K562 (cell line): ENCODE data around the gene BHLHE40. TPM values are rescaled to one million over a fixed set of nuclear protein-coding genes. Genes with fewer than 3 reads are reported as not detected.

Experiments used
- BDP1 ChIP-seq: IDR thresholded peaks from 3 replicates; pipeline ENCODE4 v1.6.1; 2011; ENCODE audit not compliant: insufficient read length, insufficient read depth
- DDX20 ChIP-seq: fragments of 450-650 bp; IDR thresholded peaks from 2 replicates; pipeline ENCODE4 v1.6.1; 2016; ENCODE audit warnings: missing genetic modification characterization, low read depth, mild to moderate bottlenecking, missing compliant biosample characterization, moderate library complexity
- DMBX1 ChIP-seq: fragments of 250-450 bp; sonication (Bioruptor Pico); IDR thresholded peaks from 2 replicates; pipeline ENCODE4 v1.8.0; 2022; ENCODE audit warnings: inconsistent platforms, mild to moderate bottlenecking, moderate library complexity, borderline replicate concordance
- ELF4 ChIP-seq: fragments of 450-650 bp; formaldehyde crosslinking; IDR thresholded peaks from 2 replicates; pipeline ENCODE4 v1.4.0; 2022; ENCODE audit warnings: missing genetic modification characterization
- FOXM1 ChIP-seq, 2 experiments: fragments of 450-650 bp in 1 of 2; sonication (generic) in 1 of 2; formaldehyde crosslinking in 1 of 2; IDR thresholded peaks; 2 replicates each; pipeline versions ENCODE4 v1.6.1 to v1.9.0; 2017 to 2022; ENCODE audit warnings: low read depth in 2 of 2, mild to moderate bottlenecking in 2 of 2, missing genetic modification reagents in 1 of 2, moderate library complexity in 1 of 2
- GTF2A2 ChIP-seq: IDR thresholded peaks from 2 replicates; pipeline ENCODE4 v1.6.1; 2016; ENCODE audit warnings: mild to moderate bottlenecking, missing genetic modification characterization, missing compliant biosample characterization
- HMG20B ChIP-seq: fragments of 250-450 bp; sonication (Bioruptor Pico); IDR thresholded peaks from 2 replicates; pipeline ENCODE4 v1.5.0; 2021; ENCODE audit warnings: mild to moderate bottlenecking
- IRF2 ChIP-seq: sonication (generic); formaldehyde crosslinking; IDR thresholded peaks from 2 replicates; pipeline ENCODE4 v1.8.1; 2022; ENCODE audit warnings: mild to moderate bottlenecking, missing genetic modification reagents
- JUNB ChIP-seq: fragments of 450-650 bp; formaldehyde crosslinking; conservative IDR thresholded peaks from 2 replicates; pipeline ENCODE4 v1.4.0; 2020; ENCODE audit warnings: mild to moderate bottlenecking
- JUND ChIP-seq, 2 experiments: IDR thresholded peaks; 2 replicates in 1 of 2; 3 replicates in 1 of 2; pipeline ENCODE4 v1.6.1; 2011; ENCODE audit warnings: borderline replicate concordance in 2 of 2, low read depth in 2 of 2, low read length in 2 of 2, improper control_type of control experiment in 1 of 2, missing biosample characterization in 1 of 2, missing genetic modification characterization in 1 of 2, missing genetic modification reagents in 1 of 2
- MTA1 ChIP-seq: fragments of 450-650 bp; IDR thresholded peaks from 2 replicates; pipeline ENCODE4 v1.6.1; 2017; ENCODE audit warnings: borderline replicate concordance
- NCOA4 ChIP-seq: fragments of 450-650 bp; IDR thresholded peaks from 2 replicates; pipeline ENCODE4 v1.6.1; 2018; ENCODE audit warnings: mild to moderate bottlenecking; ENCODE audit not compliant: partially characterized antibody
- POLR3A ChIP-seq: IDR thresholded peaks from 2 replicates; pipeline ENCODE4 v1.6.1; 2011; ENCODE audit warnings: borderline replicate concordance, mild to moderate bottlenecking, moderate library complexity; ENCODE audit not compliant: insufficient read length, insufficient read depth; ENCODE audit errors: extremely low read depth
- RBBP5 ChIP-seq: fragments of 200-600 bp; sonication (generic); IDR thresholded peaks from 2 replicates; pipeline ENCODE4 v1.6.1; 2012; ENCODE audit warnings: borderline replicate concordance, mild to moderate bottlenecking, low read length, control low read depth, inconsistent platforms; ENCODE audit not compliant: insufficient read depth, poor library complexity, severe bottlenecking
- SMARCC2 ChIP-seq: fragments of 450-650 bp; IDR thresholded peaks from 2 replicates; pipeline ENCODE4 v1.6.1; 2017; ENCODE audit warnings: antibody characterized with exemption, moderate library complexity, mild to moderate bottlenecking, low read depth
- WHSC1 ChIP-seq: IDR thresholded peaks from one replicate; pipeline ENCODE4 v1.6.1; 2012; ENCODE audit warnings: low read length, control low read depth, inconsistent platforms
- ZFP1 ChIP-seq: fragments of 450-650 bp; formaldehyde crosslinking; IDR thresholded peaks from 2 replicates; pipeline ENCODE4 v1.4.0; 2020; ENCODE audit warnings: mild to moderate bottlenecking, mixed read lengths
- ZNF212 ChIP-seq: fragments of 450-650 bp; formaldehyde crosslinking; IDR thresholded peaks from 2 replicates; pipeline ENCODE4 v1.4.0; 2020; ENCODE audit warnings: mild to moderate bottlenecking
- ZNF23 ChIP-seq: fragments of 250-450 bp; sonication (Bioruptor Pico); IDR thresholded peaks from 2 replicates; pipeline ENCODE4 v1.4.0; 2020; ENCODE audit warnings: mild to moderate bottlenecking
- ZNF282 ChIP-seq: sonication (generic); formaldehyde crosslinking; IDR thresholded peaks from 2 replicates; pipeline ENCODE4 v1.8.1; 2023; ENCODE audit warnings: missing genetic modification reagents
- ZNF347 ChIP-seq: fragments of 450-650 bp; formaldehyde crosslinking; IDR thresholded peaks from 2 replicates; pipeline ENCODE4 v1.4.0; 2020; ENCODE audit warnings: low read depth, mild to moderate bottlenecking, moderate library complexity
- ZNF384 ChIP-seq: IDR thresholded peaks from 2 replicates; pipeline ENCODE4 v1.6.1; 2012; ENCODE audit warnings: low read depth, low read length, improper control_type of control experiment
- polyA plus RNA-seq, 8 experiments: library from polyadenylated mRNA; depleted of rRNA in 4 of 8; stranded (reverse) in 5 of 8; unstranded in 3 of 8; fragments of >200 nt; fragmentation: Nextera tagmentation in 2 of 8; fragmentation: Illumina TruSeq in 1 of 8; extraction: Ambion mirVana in 2 of 8; extraction: Trizol in 1 of 8; gene quantifications; 2 replicates each; pipeline versions ENCODE4 v1.2.1 to v1.2.3, GENCODE V29; 2011 to 2014; ENCODE audit warnings: inconsistent platforms in 1 of 8, missing spikeins in 1 of 8
- total RNA-seq, 7 experiments: library from RNA; depleted of rRNA in 6 of 7; stranded (reverse); fragments of >200 nt in 6 of 7; fragmentation: Illumina TruSeq in 2 of 7; extraction: Trizol in 2 of 7; gene quantifications; 2 replicates each; pipeline versions ENCODE4 v1.2.1 to v1.2.3, GENCODE V29; 2011 to 2021; ENCODE audit warnings: low replicate concordance in 1 of 7
- TF ChIP-seq, protein P1 (sequence below): fragments of 150-350 bp; conservative IDR thresholded peaks from 2 replicates; pipeline ENCODE4 v1.6.1; 2014; ENCODE audit warnings: low read length
- TF ChIP-seq, protein P2 (sequence below): sonication (generic); IDR thresholded peaks from 2 replicates; pipeline ENCODE4 v1.6.1; 2016
- TF ChIP-seq, protein P3 (sequence below): fragments of 250-450 bp; sonication (Bioruptor Pico); IDR thresholded peaks from 2 replicates; pipeline ENCODE4 v1.8.0; 2022; ENCODE audit warnings: inconsistent platforms, mild to moderate bottlenecking, moderate library complexity, borderline replicate concordance

The BHLHE40 gene
- total and polyA plus RNA-seq, 9 of the 15 experiments (the other 6 are each of a cell fraction or from before 2014, with no cell fraction given) = 12.0 to 83.9 (median 31.4) TPM

DNA sequence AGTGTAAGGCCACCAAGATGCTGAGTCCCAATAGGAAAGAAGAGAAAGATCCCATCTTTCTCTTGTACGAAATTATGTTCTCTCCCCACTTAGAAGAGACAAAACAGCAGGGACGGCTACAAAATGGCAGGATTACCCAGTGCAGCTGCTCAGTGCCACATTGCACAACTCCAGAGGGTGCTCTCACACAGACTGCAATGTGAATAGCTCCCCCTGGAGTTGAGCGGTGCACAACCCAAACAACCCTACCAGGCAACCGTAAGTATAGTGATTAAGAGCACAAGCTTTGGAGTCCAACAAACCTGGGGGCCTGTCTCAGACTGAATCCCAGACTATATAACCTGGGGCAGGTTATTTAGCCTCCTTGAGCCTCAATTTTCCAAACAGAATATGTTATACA lies 3.1 kb upstream of the BHLHE40 start (continued):
- TF ChIP-seq, protein P1, sequence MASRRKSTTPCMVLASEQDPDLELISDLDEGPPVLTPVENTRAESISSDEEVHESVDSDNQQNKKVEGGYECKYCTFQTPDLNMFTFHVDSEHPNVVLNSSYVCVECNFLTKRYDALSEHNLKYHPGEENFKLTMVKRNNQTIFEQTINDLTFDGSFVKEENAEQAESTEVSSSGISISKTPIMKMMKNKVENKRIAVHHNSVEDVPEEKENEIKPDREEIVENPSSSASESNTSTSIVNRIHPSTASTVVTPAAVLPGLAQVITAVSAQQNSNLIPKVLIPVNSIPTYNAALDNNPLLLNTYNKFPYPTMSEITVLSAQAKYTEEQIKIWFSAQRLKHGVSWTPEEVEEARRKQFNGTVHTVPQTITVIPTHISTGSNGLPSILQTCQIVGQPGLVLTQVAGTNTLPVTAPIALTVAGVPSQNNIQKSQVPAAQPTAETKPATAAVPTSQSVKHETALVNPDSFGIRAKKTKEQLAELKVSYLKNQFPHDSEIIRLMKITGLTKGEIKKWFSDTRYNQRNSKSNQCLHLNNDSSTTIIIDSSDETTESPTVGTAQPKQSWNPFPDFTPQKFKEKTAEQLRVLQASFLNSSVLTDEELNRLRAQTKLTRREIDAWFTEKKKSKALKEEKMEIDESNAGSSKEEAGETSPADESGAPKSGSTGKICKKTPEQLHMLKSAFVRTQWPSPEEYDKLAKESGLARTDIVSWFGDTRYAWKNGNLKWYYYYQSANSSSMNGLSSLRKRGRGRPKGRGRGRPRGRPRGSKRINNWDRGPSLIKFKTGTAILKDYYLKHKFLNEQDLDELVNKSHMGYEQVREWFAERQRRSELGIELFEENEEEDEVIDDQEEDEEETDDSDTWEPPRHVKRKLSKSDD = 0 out of 2 replicates have a peak, but pooled peaks have one; percentile 84
- TF ChIP-seq WHSC1 (no peak), ELF4 (CRISPR knock-in tag) (peak; percentile 76; the same call in 1 of the 2 replicates), SMARCC2 (no peak), DDX20 (0 out of 2 replicates have a peak, but pooled peaks have one; percentile 63), BDP1 (no peak), MTA1 (peak; percentile 49; the same call in 1 of the 2 replicates), POLR3A (no peak), ZNF212 (CRISPR knock-in tag) (peak; percentile 68; the same call in 1 of the 2 replicates), ZFP1 (peak; percentile 45; the same call in 1 of the 2 replicates), HMG20B (no peak), JUND (IDR thresholded peaks at IDR 0.05; ENCODE audit: borderline replicate concordance, low read depth, low read length) (peak; percentile 75), JUND (tag; IDR thresholded peaks at IDR 0.05; ENCODE audit: borderline replicate concordance, low read depth, low read length) (peak; percentile 88; the same call in 2 of the 3 replicates), ZNF384 (no peak), ZNF23 (CRISPR knock-in tag) (no peak), IRF2 (CRISPR knock-in tag) (no peak), ZNF282 (CRISPR knock-in tag) (no peak), DMBX1 (CRISPR knock-in tag) (peak; percentile 95), FOXM1 (IDR thresholded peaks at IDR 0.05; ENCODE audit: low read depth) (peak; percentile 37), FOXM1 (CRISPR knock-in tag; IDR thresholded peaks at IDR 0.05; ENCODE audit: low read depth) (no peak), RBBP5 (no peak), JUNB (no peak), GTF2A2 (tag) (no peak), NCOA4 (no peak), ZNF347 (CRISPR knock-in tag) (peak; percentile 15; the same call in 1 of the 2 replicates)
- TF ChIP-seq, protein P2, sequence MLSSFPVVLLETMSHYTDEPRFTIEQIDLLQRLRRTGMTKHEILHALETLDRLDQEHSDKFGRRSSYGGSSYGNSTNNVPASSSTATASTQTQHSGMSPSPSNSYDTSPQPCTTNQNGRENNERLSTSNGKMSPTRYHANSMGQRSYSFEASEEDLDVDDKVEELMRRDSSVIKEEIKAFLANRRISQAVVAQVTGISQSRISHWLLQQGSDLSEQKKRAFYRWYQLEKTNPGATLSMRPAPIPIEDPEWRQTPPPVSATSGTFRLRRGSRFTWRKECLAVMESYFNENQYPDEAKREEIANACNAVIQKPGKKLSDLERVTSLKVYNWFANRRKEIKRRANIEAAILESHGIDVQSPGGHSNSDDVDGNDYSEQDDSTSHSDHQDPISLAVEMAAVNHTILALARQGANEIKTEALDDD = peak; percentile 62; the same call in 1 of the 2 replicates
- TF ChIP-seq, protein P3, sequence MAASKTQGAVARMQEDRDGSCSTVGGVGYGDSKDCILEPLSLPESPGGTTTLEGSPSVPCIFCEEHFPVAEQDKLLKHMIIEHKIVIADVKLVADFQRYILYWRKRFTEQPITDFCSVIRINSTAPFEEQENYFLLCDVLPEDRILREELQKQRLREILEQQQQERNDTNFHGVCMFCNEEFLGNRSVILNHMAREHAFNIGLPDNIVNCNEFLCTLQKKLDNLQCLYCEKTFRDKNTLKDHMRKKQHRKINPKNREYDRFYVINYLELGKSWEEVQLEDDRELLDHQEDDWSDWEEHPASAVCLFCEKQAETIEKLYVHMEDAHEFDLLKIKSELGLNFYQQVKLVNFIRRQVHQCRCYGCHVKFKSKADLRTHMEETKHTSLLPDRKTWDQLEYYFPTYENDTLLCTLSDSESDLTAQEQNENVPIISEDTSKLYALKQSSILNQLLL (CRISPR knock-in tag) = no peak
